IPS-NIHi7 (cell line): Measurements from ENCODE around the gene CTNNBL1.
A peak's percentile ranks its signal among the peaks of the same experiment; 100 is the strongest.
"Not testable (repeated sequence)": the region's sequence is repeated elsewhere in the genome, so short reads cannot be mapped to it uniquely, and the experiment has no call there.

Source experiments
- DNase-seq: peaks from one replicate; pipeline ENCODE4 v3.0.0; 2012; ENCODE audit warnings: mixed read lengths; ENCODE audit errors: extremely low spot score

The CTNNBL1 gene

GRCh38 chr20:37711001-37711400 is 17.2 kb downstream of the CTNNBL1 start:
- no peak for DNase-seq

- no peak for DNase-seq
Measured at GRCh38 chr20:37711994-37712964, 18.4 kb downstream of the CTNNBL1 start.

GRCh38 chr20:37713396-37713795 is 19.6 kb downstream of the CTNNBL1 start:
- no peak for DNase-seq

GRCh38 chr20:37714978-37715672 is 21.3 kb downstream of the CTNNBL1 start:
- no peak for DNase-seq

- DNase-seq: no peak
Measured at GRCh38 chr20:37721751-37722150, 27.9 kb downstream of the CTNNBL1 start.

- DNase-seq: not testable (repeated sequence)
Measured at GRCh38 chr20:37722312-37722711, 28.5 kb downstream of the CTNNBL1 start.

- DNase-seq: no peak
Measured at GRCh38 chr20:37723668-37724067, 29.8 kb downstream of the CTNNBL1 start.

GRCh38 chr20:37725165-37725564 is 31.3 kb downstream of the CTNNBL1 start:
- no peak for DNase-seq

GRCh38 chr20:37725855-37726254 is 32.0 kb downstream of the CTNNBL1 start:
- DNase-seq: no peak

- DNase-seq: no peak
Measured at GRCh38 chr20:37726321-37726720, 32.5 kb downstream of the CTNNBL1 start.

- peak; percentile 52 for DNase-seq
Measured at GRCh38 chr20:37726971-37727956, 33.4 kb downstream of the CTNNBL1 start.

- no peak for DNase-seq
Measured at GRCh38 chr20:37727957-37728634, 34.3 kb downstream of the CTNNBL1 start.

- DNase-seq: no peak
Measured at GRCh38 chr20:37728635-37728983, 34.8 kb downstream of the CTNNBL1 start.

GRCh38 chr20:37729452-37729851 is 35.6 kb downstream of the CTNNBL1 start:
- no peak for DNase-seq

- DNase-seq: no peak
Measured at GRCh38 chr20:37729909-37730308, 36.1 kb downstream of the CTNNBL1 start.

- no peak for DNase-seq
Measured at GRCh38 chr20:37733416-37733815, 39.6 kb downstream of the CTNNBL1 start.

GRCh38 chr20:37734228-37734985 is 40.6 kb downstream of the CTNNBL1 start:
- DNase-seq: no peak

- no peak for DNase-seq
Measured at GRCh38 chr20:37735541-37735940, 41.7 kb downstream of the CTNNBL1 start.

- DNase-seq: no peak
Measured at GRCh38 chr20:37736132-37736531, 42.3 kb downstream of the CTNNBL1 start.

- DNase-seq: no peak
Measured at GRCh38 chr20:37737826-37738420, 44.1 kb downstream of the CTNNBL1 start.
